HepG2 (cell line): Measurements from ENCODE around the gene KAZN. TPM values are rescaled to one million over a fixed set of nuclear protein-coding genes. Genes with fewer than 3 reads are reported as not detected.

Source experiments
- ATAC-seq: fragments of 200-7000 bp; cut with Tn5 transposase; 3 replicates; pipeline ENCODE4 v1.9.1; 2020; ENCODE audit warnings: mild to moderate bottlenecking, moderate library complexity
- BruUV-seq: library from RNA; stranded (reverse); fragments of 400-500 nt; replicated peaks from 2 replicates; lab custom pipeline; 2021; lab: Mats Ljungman, UMichigan
- CTCF ChIA-PET: fragments of 300-600 bp; formaldehyde crosslinking; extraction: SDS; loops from one replicate; lab custom pipeline; 2021; ENCODE audit warnings: low total read pairs, inconsistent platforms, low intra/inter-chr PET ratio; lab: Yijun Ruan, JAX
- POLR2A ChIA-PET: fragments of 350-600 bp; sonication (Branson Sonifier 250); formaldehyde crosslinking; loops from one replicate; lab custom pipeline; 2020; ENCODE audit warnings: antibody characterized with exemption, inconsistent platforms; lab: Yijun Ruan, JAX
- DNase-seq: peaks from one replicate; pipeline ENCODE4 v3.0.0-alpha.2; 2015; ENCODE audit warnings: low spot score
- FAIRE-seq: peaks from 3 replicates; lab custom pipeline; 2011; peaks lifted over from hg19 to GRCh38; lab: Jason Lieb, UNC
- H2AFZ ChIP-seq: one replicate; pipeline ENCODE4 v1.6.1; 2011; ENCODE audit warnings: low read length, inconsistent platforms
- H3K27ac ChIP-seq: fragments of 300-600 bp; 3 replicates; pipeline ENCODE4 v1.8.0; 2011; ENCODE audit warnings: mixed run types, mild to moderate bottlenecking, mixed read lengths, low read length, inconsistent platforms; ENCODE audit not compliant: insufficient read depth; ENCODE audit errors: extremely low read length
- H3K27me3 ChIP-seq, 2 experiments: fragments of 200-600 bp in 1 of 2; 2 replicates in 1 of 2; 3 replicates in 1 of 2; pipeline versions ENCODE4 v1.6.0 to v1.8.0; 2011; ENCODE audit warnings: low read length in 2 of 2, mild to moderate bottlenecking in 2 of 2, moderate library complexity in 2 of 2, inconsistent platforms in 1 of 2; ENCODE audit not compliant: insufficient read depth in 2 of 2, control insufficient read depth in 1 of 2
- H3K36me3 ChIP-seq, 2 experiments: fragments of 200-600 bp in 1 of 2; replicated peaks in 1 of 2; 2 replicates in 1 of 2; 3 replicates in 1 of 2; pipeline versions ENCODE4 v1.5.1 to v1.8.0; 2011; ENCODE audit warnings: low read length in 2 of 2, inconsistent platforms in 1 of 2; ENCODE audit not compliant: insufficient read depth in 2 of 2, control insufficient read depth in 1 of 2
- H3K4me1 ChIP-seq: 2 replicates; pipeline ENCODE4 v1.5.1; 2012; ENCODE audit warnings: low read length, inconsistent platforms; ENCODE audit not compliant: insufficient read depth
- H3K4me2 ChIP-seq: 2 replicates; pipeline ENCODE4 v1.6.0; 2011; ENCODE audit warnings: low read depth, low read length, inconsistent platforms
- H3K4me3 ChIP-seq, 3 experiments: fragments of 200-600 bp in 1 of 3; sonication (generic), shearing (Covaris generic) in 1 of 3; replicated peaks in 1 of 3; 2 replicates each; pipeline ENCODE4 v1.5.1; 2011 to 2016; ENCODE audit warnings: low read length in 3 of 3, inconsistent platforms in 2 of 3, low read depth in 2 of 3, mild to moderate bottlenecking in 2 of 3, control low read depth in 1 of 3, mixed read lengths in 1 of 3; ENCODE audit not compliant: insufficient read depth in 1 of 3
- H3K79me2 ChIP-seq: one replicate; pipeline ENCODE4 v1.6.1; 2011; ENCODE audit warnings: low read length, inconsistent platforms; ENCODE audit not compliant: insufficient read depth
- H3K9ac ChIP-seq: 2 replicates; pipeline ENCODE4 v1.6.0; 2011; ENCODE audit warnings: mild to moderate bottlenecking, low read depth, low read length, inconsistent platforms; ENCODE audit not compliant: insufficient read depth
- H3K9me3 ChIP-seq: 2 replicates; pipeline ENCODE4 v1.5.1; 2012; ENCODE audit warnings: mild to moderate bottlenecking, low read length
- H4K20me1 ChIP-seq: 2 replicates; pipeline ENCODE4 v1.6.0; 2011; ENCODE audit warnings: inconsistent platforms, mild to moderate bottlenecking, low read length, moderate library complexity; ENCODE audit not compliant: insufficient read depth
- KLF12 ChIP-seq: sonication (generic); formaldehyde crosslinking; IDR thresholded peaks from 2 replicates; pipeline ENCODE4 v1.4.0; 2020; ENCODE audit warnings: missing genetic modification reagents, borderline replicate concordance
- NBN ChIP-seq: fragments of 450-650 bp; conservative IDR thresholded peaks from 2 replicates; pipeline ENCODE4 v1.6.1; 2017
- STAT6 ChIP-seq: sonication (generic); formaldehyde crosslinking; IDR thresholded peaks from 2 replicates; pipeline ENCODE4 v1.4.0; 2020; ENCODE audit warnings: missing genetic modification reagents, mild to moderate bottlenecking, borderline replicate concordance
- ZKSCAN8 ChIP-seq: IDR thresholded peaks from 2 replicates; pipeline ENCODE4 v1.6.1; 2016; ENCODE audit warnings: borderline replicate concordance, missing genetic modification reagents, missing compliant biosample characterization
- ZNF138 ChIP-seq: sonication (generic); formaldehyde crosslinking; IDR thresholded peaks from 2 replicates; pipeline ENCODE4 v1.5.0; 2020; ENCODE audit warnings: mild to moderate bottlenecking, low read depth, missing genetic modification reagents
- WGBS: methylation state at CpG from one replicate; pipeline ENCODE4 v1.1.6; 2017; ENCODE audit warnings: low lambda C conversion rate; 5-methylcytosine and 5-hydroxymethylcytosine counted together
- in situ Hi-C: cut with HindIII; loops from 2 replicates; pipeline ENCODE4 v1.10.0; 2017; ENCODE audit warnings: low pct_unique_long_range_greater_than_20kb; ENCODE audit not compliant: extremely low pct_ligation_motif_present
- intact Hi-C: fragments of 100-400 bp; cut with micrococcal nuclease; formaldehyde crosslinking; loops from one replicate; pipeline ENCODE4 v1.10.0; 2022; ENCODE audit not compliant: unreplicated experiment
- polyA plus RNA-seq, 8 experiments: library from polyadenylated mRNA; depleted of rRNA in 3 of 8; stranded (reverse) in 7 of 8; unstranded in 1 of 8; fragments of >200 nt; fragmentation: Illumina TruSeq in 4 of 8; extraction: Trizol in 4 of 8; gene quantifications; 2 replicates each; pipeline versions ENCODE4 v1.2.1 to v1.2.3, GENCODE V29; 2011 to 2016; ENCODE audit warnings: low read depth in 4 of 8, missing spikeins in 1 of 8, mixed read lengths in 1 of 8; ENCODE audit not compliant: insufficient read depth in 1 of 8
- total RNA-seq, 5 experiments: library from RNA; depleted of rRNA; stranded (reverse); fragments of >200 nt; fragmentation: Illumina TruSeq; extraction: Trizol; gene quantifications; 2 replicates each; pipeline ENCODE4 v1.2.3, GENCODE V29; 2016; ENCODE audit warnings: low read depth in 1 of 5
- TF ChIP-seq, protein P1 (sequence below): sonication (generic); formaldehyde crosslinking; IDR thresholded peaks from 2 replicates; pipeline ENCODE4 v1.9.0; 2021; ENCODE audit warnings: missing genetic modification reagents, borderline replicate concordance
- TF ChIP-seq, protein P2 (sequence below): sonication (generic); formaldehyde crosslinking; IDR thresholded peaks from 2 replicates; pipeline ENCODE4 v1.5.0; 2020; ENCODE audit warnings: missing genetic modification reagents, mild to moderate bottlenecking, borderline replicate concordance
- TF ChIP-seq, protein P3 (sequence below): sonication (generic); formaldehyde crosslinking; IDR thresholded peaks from 2 replicates; pipeline ENCODE4 v1.4.0; 2020; ENCODE audit warnings: missing genetic modification reagents
- TF ChIP-seq, protein P4 (sequence below): sonication (generic); formaldehyde crosslinking; IDR thresholded peaks from 2 replicates; pipeline ENCODE4 v1.8.1; 2023; ENCODE audit warnings: mild to moderate bottlenecking, missing genetic modification reagents
- TF ChIP-seq, protein P5 (sequence below): IDR thresholded peaks from 2 replicates; pipeline ENCODE4 v1.6.1; 2016; ENCODE audit warnings: missing genetic modification reagents, missing compliant biosample characterization
- TF ChIP-seq, protein P6 (sequence below), 2 experiments: sonication (generic) in 1 of 2; formaldehyde crosslinking in 1 of 2; IDR thresholded peaks; 2 replicates each; pipeline versions ENCODE4 v1.4.0 to v1.6.1; 2018 to 2020; ENCODE audit warnings: missing genetic modification reagents in 2 of 2, borderline replicate concordance in 1 of 2, low read depth in 1 of 2, mild to moderate bottlenecking in 1 of 2, missing biosample characterization in 1 of 2

KAZN gene
- total and polyA plus RNA-seq, 2 of the 13 experiments (the other 11 are each of a cell fraction or from before 2014, with no cell fraction given), result 10.4 to 13.5 TPM

GRCh38 chr1:14593302-14593701 is 5.2 kb upstream of the KAZN start:
- intact Hi-C loops, result no loop called here
- TF ChIP-seq KLF12 (CRISPR knock-in tag), result no peak
- TF ChIP-seq, protein P1, sequence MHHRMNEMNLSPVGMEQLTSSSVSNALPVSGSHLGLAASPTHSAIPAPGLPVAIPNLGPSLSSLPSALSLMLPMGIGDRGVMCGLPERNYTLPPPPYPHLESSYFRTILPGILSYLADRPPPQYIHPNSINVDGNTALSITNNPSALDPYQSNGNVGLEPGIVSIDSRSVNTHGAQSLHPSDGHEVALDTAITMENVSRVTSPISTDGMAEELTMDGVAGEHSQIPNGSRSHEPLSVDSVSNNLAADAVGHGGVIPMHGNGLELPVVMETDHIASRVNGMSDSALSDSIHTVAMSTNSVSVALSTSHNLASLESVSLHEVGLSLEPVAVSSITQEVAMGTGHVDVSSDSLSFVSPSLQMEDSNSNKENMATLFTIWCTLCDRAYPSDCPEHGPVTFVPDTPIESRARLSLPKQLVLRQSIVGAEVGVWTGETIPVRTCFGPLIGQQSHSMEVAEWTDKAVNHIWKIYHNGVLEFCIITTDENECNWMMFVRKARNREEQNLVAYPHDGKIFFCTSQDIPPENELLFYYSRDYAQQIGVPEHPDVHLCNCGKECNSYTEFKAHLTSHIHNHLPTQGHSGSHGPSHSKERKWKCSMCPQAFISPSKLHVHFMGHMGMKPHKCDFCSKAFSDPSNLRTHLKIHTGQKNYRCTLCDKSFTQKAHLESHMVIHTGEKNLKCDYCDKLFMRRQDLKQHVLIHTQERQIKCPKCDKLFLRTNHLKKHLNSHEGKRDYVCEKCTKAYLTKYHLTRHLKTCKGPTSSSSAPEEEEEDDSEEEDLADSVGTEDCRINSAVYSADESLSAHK (CRISPR knock-in tag), result no peak
- no peak for TF ChIP-seq STAT6 (CRISPR knock-in tag)
- TF ChIP-seq, protein P2, sequence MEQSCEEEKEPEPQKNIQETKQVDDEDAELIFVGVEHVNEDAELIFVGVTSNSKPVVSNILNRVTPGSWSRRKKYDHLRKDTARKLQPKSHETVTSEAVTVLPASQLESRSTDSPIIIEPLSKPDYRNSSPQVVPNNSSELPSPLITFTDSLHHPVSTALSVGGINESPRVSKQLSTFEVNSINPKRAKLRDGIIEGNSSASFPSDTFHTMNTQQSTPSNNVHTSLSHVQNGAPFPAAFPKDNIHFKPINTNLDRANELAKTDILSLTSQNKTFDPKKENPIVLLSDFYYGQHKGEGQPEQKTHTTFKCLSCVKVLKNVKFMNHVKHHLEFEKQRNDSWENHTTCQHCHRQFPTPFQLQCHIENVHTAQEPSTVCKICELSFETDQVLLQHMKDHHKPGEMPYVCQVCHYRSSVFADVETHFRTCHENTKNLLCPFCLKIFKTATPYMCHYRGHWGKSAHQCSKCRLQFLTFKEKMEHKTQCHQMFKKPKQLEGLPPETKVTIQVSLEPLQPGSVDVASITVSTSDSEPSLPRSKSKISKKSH (CRISPR knock-in tag), result no peak
- TF ChIP-seq, protein P3, sequence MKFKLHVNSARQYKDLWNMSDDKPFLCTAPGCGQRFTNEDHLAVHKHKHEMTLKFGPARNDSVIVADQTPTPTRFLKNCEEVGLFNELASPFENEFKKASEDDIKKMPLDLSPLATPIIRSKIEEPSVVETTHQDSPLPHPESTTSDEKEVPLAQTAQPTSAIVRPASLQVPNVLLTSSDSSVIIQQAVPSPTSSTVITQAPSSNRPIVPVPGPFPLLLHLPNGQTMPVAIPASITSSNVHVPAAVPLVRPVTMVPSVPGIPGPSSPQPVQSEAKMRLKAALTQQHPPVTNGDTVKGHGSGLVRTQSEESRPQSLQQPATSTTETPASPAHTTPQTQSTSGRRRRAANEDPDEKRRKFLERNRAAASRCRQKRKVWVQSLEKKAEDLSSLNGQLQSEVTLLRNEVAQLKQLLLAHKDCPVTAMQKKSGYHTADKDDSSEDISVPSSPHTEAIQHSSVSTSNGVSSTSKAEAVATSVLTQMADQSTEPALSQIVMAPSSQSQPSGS (CRISPR knock-in tag), result no peak
- no peak for TF ChIP-seq ZKSCAN8 (CRISPR knock-in tag)
- TF ChIP-seq, protein P4, sequence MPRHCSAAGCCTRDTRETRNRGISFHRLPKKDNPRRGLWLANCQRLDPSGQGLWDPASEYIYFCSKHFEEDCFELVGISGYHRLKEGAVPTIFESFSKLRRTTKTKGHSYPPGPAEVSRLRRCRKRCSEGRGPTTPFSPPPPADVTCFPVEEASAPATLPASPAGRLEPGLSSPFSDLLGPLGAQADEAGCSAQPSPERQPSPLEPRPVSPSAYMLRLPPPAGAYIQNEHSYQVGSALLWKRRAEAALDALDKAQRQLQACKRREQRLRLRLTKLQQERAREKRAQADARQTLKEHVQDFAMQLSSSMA (CRISPR knock-in tag), result no peak
- TF ChIP-seq, protein P5, sequence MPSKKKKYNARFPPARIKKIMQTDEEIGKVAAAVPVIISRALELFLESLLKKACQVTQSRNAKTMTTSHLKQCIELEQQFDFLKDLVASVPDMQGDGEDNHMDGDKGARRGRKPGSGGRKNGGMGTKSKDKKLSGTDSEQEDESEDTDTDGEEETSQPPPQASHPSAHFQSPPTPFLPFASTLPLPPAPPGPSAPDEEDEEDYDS, result no peak
- no peak for TF ChIP-seq ZNF138 (CRISPR knock-in tag)
- TF ChIP-seq, protein P6, sequence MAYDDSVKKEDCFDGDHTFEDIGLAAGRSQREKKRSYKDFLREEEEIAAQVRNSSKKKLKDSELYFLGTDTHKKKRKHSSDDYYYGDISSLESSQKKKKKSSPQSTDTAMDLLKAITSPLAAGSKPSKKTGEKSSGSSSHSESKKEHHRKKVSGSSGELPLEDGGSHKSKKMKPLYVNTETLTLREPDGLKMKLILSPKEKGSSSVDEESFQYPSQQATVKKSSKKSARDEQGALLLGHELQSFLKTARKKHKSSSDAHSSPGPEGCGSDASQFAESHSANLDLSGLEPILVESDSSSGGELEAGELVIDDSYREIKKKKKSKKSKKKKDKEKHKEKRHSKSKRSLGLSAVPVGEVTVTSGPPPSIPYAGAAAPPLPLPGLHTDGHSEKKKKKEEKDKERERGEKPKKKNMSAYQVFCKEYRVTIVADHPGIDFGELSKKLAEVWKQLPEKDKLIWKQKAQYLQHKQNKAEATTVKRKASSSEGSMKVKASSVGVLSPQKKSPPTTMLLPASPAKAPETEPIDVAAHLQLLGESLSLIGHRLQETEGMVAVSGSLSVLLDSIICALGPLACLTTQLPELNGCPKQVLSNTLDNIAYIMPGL (CRISPR knock-in tag; IDR thresholded peaks at IDR 0.05; ENCODE audit: borderline replicate concordance in 1 of 2, low read depth in 1 of 2), result no peak
- no peak for TF ChIP-seq NBN

More at GRCh38 chr1:14593302-14593701, 5.2 kb upstream of the KAZN start:
- Histone ChIP-seq H2AFZ (no peak overlapping the region), H3K27ac (no peak overlapping the region), H3K4me3 (no peak overlapping the region), H3K36me3 (no peaks in the 10 kb centered on the region), H3K4me2 (no peak overlapping the region), H3K9me3 (no peaks in the 10 kb centered on the region), H4K20me1 (no peaks in the 10 kb centered on the region), H3K27me3 (peaks cover 2 to 20% of the 10 kb centered on the region in 2 experiments; a peak in 4 of 5 replicates), H3K79me2 (no peaks in the 10 kb centered on the region), H3K4me1 (no peaks in the 10 kb centered on the region), H3K9ac (no peak overlapping the region)
- 19% methylated on average over 4 of the region's 4 CpGs for WGBS
- DNase-seq, result no peak
- ATAC-seq, result no peak
- ChIA-PET POLR2A (no interaction called here), CTCF (no interaction called here)
- no peak for FAIRE-seq
- in situ Hi-C loops, result no loop called here
- no TSS peak for BruUV-seq
